ENCODE data around the gene SNAP25.

Gene SNAP25

GRCh38 chr20:10218536-10219451 is at the start of gene SNAP25:
Gene SNAP25, plus strand, starts transcription at chr20:10218830. Its CDS starts 56,662 bp downstream, at chr20:10275492.
- peak within 1 kb of the TSS; percentile 36 for H3K4me3 ChIP-seq (ENCODE audit: severe bottlenecking)
- DNase-seq (ENCODE audit: low spot score) = peak; percentile 82

GRCh38 chr20:10169752-10170151 is 48.9 kb upstream of the SNAP25 start:
- peaks cover 17% of the 10 kb centered on the region for H3K27me3 ChIP-seq (ENCODE audit: insufficient read depth, poor library complexity, severe bottlenecking)
- H3K4me1 ChIP-seq (ENCODE audit: insufficient read depth, poor library complexity, severe bottlenecking) = no peaks in the 10 kb centered on the region
- TF ChIP-seq CTCF (IDR thresholded peaks at IDR 0.05; ENCODE audit: poor library complexity, severe bottlenecking) = no peak
- no peak overlapping the region for H3K4me3 ChIP-seq (ENCODE audit: severe bottlenecking)
- no peaks in the 10 kb centered on the region for H3K9me3 ChIP-seq (ENCODE audit: severe bottlenecking)
- ATAC-seq (ENCODE audit: low read depth) = no peak
- no peak for DNase-seq (ENCODE audit: low spot score)
- no peak overlapping the region for H3K27ac ChIP-seq (ENCODE audit: poor library complexity, severe bottlenecking)
- no peaks in the 10 kb centered on the region for H3K36me3 ChIP-seq (ENCODE audit: low read depth)

More at GRCh38 chr20:10218536-10219451, at the start of gene SNAP25:
- TF ChIP-seq CTCF (IDR thresholded peaks at IDR 0.05; ENCODE audit: poor library complexity, severe bottlenecking) = no peak
- Histone ChIP-seq H3K4me1 (ENCODE audit: insufficient read depth, poor library complexity, severe bottlenecking) (no peaks in the 10 kb centered on the region), H3K9me3 (ENCODE audit: severe bottlenecking) (no peaks in the 10 kb centered on the region), H3K27me3 (ENCODE audit: insufficient read depth, poor library complexity, severe bottlenecking) (peaks cover 17% of the 10 kb centered on the region), H3K36me3 (ENCODE audit: low read depth) (no peaks in the 10 kb centered on the region), H3K27ac (ENCODE audit: poor library complexity, severe bottlenecking) (no peak within 1 kb of the TSS)
- peak; percentile 66 for ATAC-seq (ENCODE audit: low read depth)

- H3K27ac ChIP-seq (ENCODE audit: poor library complexity, severe bottlenecking) = no peak overlapping the region
- no peak for ATAC-seq (ENCODE audit: low read depth)
- TF ChIP-seq CTCF (IDR thresholded peaks at IDR 0.05; ENCODE audit: poor library complexity, severe bottlenecking) = no peak
- no peak overlapping the region for H3K4me3 ChIP-seq (ENCODE audit: severe bottlenecking)
- H3K4me1 ChIP-seq (ENCODE audit: insufficient read depth, poor library complexity, severe bottlenecking) = no peaks in the 10 kb centered on the region
- no peaks in the 10 kb centered on the region for H3K36me3 ChIP-seq (ENCODE audit: low read depth)
- no peaks in the 10 kb centered on the region for H3K9me3 ChIP-seq (ENCODE audit: severe bottlenecking)
- peaks cover 18% of the 10 kb centered on the region for H3K27me3 ChIP-seq (ENCODE audit: insufficient read depth, poor library complexity, severe bottlenecking)
- DNase-seq (ENCODE audit: low spot score) = no peak
Measured at GRCh38 chr20:10170261-10170660, 48.4 kb upstream of the SNAP25 start.

- H3K36me3 ChIP-seq (ENCODE audit: low read depth) = no peaks in the 10 kb centered on the region
- peaks cover 20% of the 10 kb centered on the region for H3K27me3 ChIP-seq (ENCODE audit: insufficient read depth, poor library complexity, severe bottlenecking)
- no peak for TF ChIP-seq CTCF (IDR thresholded peaks at IDR 0.05; ENCODE audit: poor library complexity, severe bottlenecking)
- no peaks in the 10 kb centered on the region for H3K4me1 ChIP-seq (ENCODE audit: insufficient read depth, poor library complexity, severe bottlenecking)
- H3K9me3 ChIP-seq (ENCODE audit: severe bottlenecking) = no peaks in the 10 kb centered on the region
- DNase-seq (ENCODE audit: low spot score) (peak; percentile 64), ATAC-seq (ENCODE audit: low read depth) (peak; percentile 91)
- H3K27ac ChIP-seq (ENCODE audit: poor library complexity, severe bottlenecking) = no peak overlapping the region
- peak overlapping the region; percentile 28 for H3K4me3 ChIP-seq (ENCODE audit: severe bottlenecking)
Measured at GRCh38 chr20:10171864-10172751, 46.5 kb upstream of the SNAP25 start.
